ENCODE data around the gene PDCD1.
"Not testable (repeated sequence)": the region's sequence is repeated elsewhere in the genome, so short reads cannot be mapped to it uniquely, and the experiment has no call there.

PDCD1 gene

DNA sequence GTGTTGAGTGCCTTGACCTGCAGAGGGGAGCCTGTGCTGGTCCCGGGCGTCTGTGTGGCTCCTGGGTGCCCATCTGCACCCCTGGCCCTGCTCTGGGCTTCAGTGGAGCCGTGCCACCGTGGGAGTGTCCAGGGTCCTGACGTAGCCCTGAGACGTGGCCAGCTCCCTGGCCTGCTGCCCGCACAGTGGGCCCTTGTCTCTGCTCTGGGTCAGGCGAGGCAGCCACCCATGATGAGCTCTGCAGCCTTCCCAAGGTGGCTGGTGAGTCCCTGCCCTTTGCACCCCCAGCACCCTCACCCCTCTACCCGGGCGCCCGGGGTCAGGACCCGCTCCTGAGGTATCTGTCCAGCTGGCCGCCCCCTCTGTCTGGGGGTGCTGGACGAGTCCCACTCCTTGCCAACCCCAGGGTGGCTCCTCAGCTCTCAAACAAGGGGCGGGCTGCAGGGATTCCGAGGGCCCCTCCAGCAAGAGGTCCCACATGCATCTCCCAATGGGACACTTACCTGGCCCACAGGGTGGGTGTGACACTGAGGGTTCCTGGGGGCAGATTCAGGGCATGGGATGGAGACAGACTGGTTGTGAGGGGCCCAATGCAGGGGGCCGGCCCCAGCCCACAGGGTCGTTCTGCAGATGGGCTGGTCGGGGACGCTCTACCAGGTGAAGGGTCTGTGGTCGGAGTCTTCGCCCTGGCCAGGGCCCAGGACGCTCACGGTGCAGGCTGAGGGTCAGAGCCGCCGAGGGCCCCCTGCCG lies 47.3 kb downstream of the PDCD1 start:
- no peak for DNase-seq

DNA sequence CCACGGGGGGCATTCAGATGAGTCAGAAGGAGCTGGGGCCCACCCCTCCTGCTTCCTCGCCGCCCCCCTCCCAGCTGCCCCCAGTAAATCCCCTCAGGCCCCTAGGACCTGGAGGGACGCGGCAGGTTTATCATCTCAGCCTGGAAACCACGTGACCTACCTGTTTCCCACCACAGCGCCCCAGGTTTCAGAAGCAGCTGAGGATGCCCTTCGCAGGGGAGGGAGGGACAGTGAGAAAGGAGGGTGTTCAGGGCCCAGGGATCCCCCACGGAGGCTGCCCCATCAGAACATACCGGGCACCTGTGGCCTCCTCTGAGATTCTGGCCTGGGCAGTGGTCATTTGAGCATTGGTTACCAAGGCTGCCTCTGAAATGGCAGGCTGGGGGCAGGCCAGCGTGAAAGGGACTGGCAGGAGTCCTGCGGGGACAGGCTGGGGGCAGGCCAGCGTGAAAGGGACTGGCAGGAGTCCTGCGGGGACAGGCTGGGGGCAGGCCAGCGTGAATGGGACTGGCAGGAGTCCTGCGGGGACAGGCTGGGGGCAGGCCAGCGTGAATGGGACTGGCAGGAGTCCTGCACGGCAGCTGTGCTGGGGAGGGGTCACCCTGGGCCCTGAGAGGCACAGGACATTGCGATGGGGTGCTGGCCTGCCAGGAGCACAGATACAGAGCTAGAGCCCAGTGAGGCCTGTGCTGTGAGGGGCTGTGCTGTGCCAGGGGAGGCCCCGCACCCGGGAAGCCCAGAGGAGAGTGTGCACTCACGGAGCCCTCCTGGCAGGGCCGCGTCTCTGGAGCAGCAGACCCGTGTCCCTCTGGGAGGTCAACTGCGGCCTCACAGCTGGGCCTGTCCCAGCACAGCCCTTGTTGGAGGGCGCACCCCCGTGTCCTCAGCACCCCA lies 48.1 kb downstream of the PDCD1 start:
- no peak for DNase-seq

GRCh38 chr2:241809383-241810306 lies 49.0 kb downstream of the PDCD1 start:
- no peak for DNase-seq

DNA sequence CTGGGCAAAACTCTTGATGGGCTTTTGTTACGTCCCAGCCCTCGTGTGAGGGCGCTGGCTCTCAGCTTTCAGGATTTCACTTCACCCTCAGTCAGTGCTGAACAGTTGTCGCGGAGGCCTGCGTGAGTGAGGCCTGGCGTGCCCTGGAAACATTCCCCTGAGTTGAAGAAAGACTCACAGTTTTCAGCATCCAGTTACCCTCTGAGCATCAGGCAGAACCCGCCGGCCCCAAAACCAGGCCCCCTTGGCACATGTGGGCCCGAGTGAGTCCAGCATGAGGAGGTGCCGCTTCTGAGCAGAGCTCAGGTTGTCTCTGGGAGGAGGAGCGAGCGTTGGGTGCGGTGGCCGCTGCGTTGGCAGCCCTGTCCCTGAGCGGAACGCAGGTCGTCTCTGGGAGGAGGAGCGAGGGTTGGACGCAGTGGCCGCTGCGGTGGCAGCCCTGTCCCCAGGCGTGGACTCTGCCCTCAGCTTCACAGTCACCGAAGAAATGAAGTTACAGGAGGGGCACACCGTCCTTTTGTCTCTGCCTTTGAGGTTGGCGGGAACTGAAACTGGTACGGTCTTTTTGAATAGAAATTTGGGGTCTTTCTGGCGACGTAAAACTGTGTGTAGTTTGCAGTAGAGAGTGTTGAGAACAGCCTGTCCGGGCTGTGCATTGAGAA lies 49.8 kb downstream of the PDCD1 start, which contains the start of gene NEU4:
Gene NEU4, plus strand, starts transcription at position 473 of the 662 bp plus-strand sequence. CDS start 5,292 bp downstream, outside the sequence.
- no peak for DNase-seq

- no peak for DNase-seq
Measured at GRCh38 chr2:241808051-241808720, 50.5 kb downstream of the PDCD1 start.

DNA sequence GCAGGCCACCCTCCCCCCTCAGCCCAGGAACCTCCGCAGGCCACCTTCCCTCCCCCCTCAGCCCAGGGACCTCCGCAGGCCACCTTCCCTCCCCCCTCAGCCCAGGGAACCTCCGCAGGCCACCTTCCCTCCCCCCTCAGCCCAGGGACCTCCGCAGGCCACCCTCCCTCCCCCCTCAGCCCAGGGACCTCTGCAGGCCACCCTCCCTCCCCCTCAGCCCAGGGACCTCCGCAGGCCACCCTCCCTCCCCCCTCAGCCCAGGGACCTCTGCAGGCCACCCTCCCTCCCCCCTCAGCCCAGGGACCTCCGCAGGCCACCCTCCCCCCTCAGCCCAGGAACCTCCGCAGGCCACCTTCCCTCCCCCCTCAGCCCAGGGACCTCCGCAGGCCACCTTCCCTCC lies 52.5 kb downstream of the PDCD1 start:
- not testable (repeated sequence) for DNase-seq

DNA sequence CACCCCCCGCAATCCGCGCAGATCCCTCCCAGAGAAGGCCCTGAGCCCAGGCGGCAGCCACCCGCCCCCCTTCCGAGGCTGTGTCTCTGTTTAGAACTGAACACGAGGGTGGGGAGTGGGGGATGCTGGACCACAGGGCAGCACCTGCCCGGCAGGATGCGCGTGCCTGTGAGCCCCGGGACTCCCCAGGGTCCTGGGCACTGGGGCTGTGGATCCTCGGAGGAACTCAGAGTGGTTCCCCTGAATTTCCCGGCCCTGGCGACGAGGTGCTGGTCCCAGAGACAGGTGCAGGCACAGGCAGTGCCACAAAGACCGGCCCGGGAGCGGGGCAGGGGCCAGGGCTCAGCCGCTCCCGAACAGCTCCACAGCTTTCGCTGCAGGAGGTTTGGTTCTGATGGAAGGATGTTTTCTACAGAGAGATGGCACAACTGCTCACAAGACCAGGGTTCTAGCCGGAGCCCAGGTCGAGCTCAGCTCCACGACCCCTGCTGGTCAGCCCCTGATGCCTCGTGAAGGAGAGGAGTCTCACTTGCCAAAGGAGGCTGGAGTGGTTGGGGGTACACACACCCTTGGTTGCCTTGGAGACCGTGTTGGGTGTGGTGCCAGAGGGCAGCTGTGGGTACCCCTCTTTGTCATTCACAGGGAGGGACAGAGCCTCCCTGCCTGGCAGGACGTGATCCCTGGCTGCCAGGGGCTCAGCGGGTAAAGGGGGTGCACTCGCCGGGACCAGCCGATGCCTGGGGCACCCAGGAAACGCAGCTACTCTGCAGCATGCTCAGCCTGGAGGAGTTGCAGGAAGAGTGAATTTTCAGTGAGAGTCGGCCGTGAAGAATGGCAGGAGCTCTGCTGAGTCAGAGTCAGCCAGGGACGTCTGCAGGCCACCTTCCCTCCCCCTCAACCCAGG lies 54.1 kb downstream of the PDCD1 start:
- DNase-seq, result peak in 2 of 5 experiments; percentile 11 to 16

DNA sequence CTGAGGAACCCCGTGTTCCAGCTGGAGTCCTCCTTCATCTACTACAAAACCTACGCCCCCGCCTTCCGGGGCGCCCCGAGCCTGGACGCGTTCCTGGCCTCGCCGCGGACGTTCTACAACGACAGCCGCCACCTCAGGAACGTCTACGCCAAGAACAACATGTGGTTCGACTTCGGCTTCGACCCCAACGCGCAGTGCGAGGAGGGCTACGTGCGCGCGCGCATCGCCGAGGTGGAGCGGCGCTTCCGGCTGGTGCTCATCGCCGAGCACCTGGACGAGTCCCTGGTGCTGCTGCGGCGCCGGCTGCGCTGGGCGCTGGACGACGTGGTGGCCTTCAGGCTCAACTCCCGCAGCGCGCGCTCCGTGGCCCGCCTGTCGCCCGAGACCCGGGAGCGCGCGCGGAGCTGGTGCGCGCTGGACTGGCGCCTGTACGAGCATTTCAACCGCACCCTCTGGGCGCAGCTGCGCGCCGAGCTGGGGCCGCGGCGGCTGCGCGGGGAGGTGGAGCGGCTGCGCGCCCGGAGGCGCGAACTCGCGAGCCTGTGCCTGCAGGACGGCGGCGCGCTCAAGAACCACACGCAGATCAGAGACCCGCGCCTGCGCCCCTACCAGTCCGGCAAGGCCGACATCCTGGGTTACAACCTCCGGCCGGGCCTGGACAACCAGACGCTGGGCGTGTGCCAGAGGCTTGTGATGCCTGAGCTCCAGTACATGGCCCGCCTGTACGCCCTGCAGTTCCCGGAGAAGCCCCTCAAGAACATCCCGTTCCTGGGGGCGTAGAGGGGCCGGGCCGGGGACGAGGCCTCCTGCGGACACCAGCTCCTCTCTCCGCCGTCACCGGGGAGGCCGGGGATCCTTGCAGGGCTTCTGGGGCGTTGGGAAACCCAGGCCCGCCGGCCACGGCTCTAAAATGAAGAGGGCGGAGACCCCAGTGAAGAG lies 55.0 kb downstream of the PDCD1 start:
- DNase-seq, result peak in 2 of 5 experiments; percentile 51 to 76

DNA sequence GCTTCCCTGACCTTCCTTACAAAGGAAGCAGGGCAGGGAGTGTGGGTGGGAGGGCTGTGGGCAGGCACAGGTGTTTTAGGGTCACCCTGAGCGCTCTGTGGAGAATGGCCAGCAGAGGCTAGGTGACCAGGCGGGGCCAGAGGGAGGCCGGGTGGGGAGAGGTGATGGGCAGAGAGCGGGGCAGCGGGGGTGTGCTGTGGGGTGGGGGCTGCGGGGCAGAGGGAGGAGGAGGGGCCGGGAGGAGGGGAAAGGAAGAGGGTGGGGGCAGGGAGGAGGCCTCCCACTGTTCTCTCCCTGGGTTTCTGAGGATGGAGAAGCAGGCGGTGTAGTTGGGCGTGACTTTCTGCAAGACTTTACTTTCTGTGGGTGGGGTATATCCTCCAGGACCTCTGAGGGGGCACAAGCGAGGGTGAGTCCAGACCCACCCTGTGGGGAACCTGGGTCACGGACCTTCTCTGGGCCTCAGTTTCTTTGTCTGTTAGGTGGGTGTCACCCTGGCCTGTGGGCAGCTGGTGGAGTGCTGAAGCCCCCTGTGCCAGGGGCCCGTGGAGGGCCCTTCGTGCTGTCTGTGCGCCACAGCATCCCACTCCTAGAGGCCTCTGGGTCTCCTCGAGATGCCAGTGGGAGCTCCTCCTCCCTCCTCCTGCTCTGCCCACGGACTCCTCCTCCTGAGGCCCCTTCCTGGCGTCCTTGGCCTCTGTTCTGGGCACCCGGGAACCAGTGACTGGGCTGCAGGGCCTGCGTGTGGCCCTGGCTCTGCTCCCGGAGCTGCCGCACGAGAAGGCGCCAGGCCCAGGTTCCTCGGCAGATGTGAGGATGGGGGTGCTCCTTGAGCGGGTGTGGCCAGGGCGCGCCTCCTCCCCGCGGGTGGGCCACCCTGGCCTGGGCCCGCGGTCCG lies 56.0 kb downstream of the PDCD1 start:
- no peak for DNase-seq

- no peak for DNase-seq
Measured at GRCh38 chr2:241801611-241802420, 56.9 kb downstream of the PDCD1 start.

DNA sequence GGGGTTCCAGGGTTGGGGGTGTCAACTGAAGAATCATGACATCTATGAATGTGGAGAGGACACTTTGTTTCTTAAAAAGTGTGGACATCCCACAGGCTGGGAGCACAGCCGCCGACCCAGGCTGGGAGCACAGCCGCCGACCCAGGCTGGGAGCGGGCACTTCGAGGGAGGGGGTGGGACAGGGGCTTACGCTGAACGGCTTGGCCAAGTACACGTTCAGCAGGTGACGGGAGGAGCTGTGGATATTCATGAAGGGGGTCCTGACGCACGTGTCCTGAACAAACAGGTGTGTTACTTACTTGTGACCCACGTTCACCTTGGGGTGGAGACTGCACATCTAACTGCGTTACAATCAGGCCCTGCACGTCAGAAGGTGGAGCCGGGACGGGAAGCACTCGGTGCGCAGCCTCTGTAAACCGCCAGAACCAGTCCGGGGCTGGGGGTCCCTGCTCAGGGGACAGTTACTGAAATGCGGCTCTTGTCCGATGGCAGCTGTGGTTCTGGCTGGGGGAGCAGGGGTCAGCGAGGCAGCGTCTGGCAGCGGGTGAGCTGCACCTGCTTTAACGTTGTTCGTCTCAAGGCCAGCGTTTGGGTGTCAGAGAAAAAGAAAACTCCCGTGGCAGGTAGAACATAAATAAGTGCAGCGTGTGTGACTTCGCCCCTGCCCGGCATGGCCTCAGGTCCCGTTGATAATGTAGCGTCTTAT lies 58.3 kb downstream of the PDCD1 start:
- not testable (repeated sequence) for DNase-seq
